ENCODE results near the gene TRPM2. TPM values are rescaled to one million over a fixed set of nuclear protein-coding genes. Genes with fewer than 3 reads are reported as not detected.

Gene TRPM2
- total and polyA plus RNA-seq, 2 donors (not counting 3 experiments of a cell fraction or from before 2014, with no cell fraction given) = not detected

- dilution Hi-C loops (cut with MboI; ENCODE audit: extremely low pct_ligation_motif_present, low sequenced_read_pairs) = no loop called here
- Histone ChIP-seq H3K4me1 (ENCODE audit: control insufficient read depth, extremely low read depth, insufficient read depth, low read length) (no peaks in the 10 kb centered on the region), H3K36me3 (ENCODE audit: control insufficient read depth in 2 of 2, extremely low read depth in 1 of 2, insufficient read depth in 2 of 2, low read length in 2 of 2) (no peaks in the 10 kb centered on the region), H3K9ac (replicated peaks; ENCODE audit: extremely low read depth, insufficient read depth, low read length) (no peak overlapping the region), H3K27me3 (ENCODE audit: control insufficient read depth in 2 of 2, insufficient read depth in 2 of 2, low read length in 2 of 2) (peaks cover 2 to 3% of the 10 kb centered on the region in 2 experiments), H2AFZ (ENCODE audit: low read depth, low read length) (no peak overlapping the region), H3K27ac (ENCODE audit: insufficient read depth, low read depth, low read length) (no peak overlapping the region), H3K79me2 (ENCODE audit: control insufficient read depth, insufficient read depth, low read length) (no peaks in the 10 kb centered on the region), H3K9me3 (replicated peaks; ENCODE audit: control insufficient read depth, insufficient read depth, low read length) (no peaks in the 10 kb centered on the region), H3K9me1 (replicated peaks; ENCODE audit: control insufficient read depth, extremely low read depth, insufficient read depth, low read length) (no peaks in the 10 kb centered on the region), H3K4me3 (replicated peaks in 1 of 3; ENCODE audit: insufficient read depth in 1 of 3, low read depth in 1 of 3, low read length in 3 of 3) (no peak overlapping the region), H3K4me2 (ENCODE audit: insufficient read depth, low read length) (no peak overlapping the region), H4K20me1 (replicated peaks; ENCODE audit: control insufficient read depth, extremely low read depth, insufficient read depth, low read length) (no peaks in the 10 kb centered on the region)
- no peak for TF ChIP-seq POLR2A (IDR thresholded peaks at IDR 0.05; ENCODE audit: low read depth, low read length)
- no peak for TF ChIP-seq POLR2AphosphoS5 (IDR thresholded peaks at IDR 0.05; ENCODE audit: insufficient read depth, low read depth, low read length)
- TF ChIP-seq JUN (IDR thresholded peaks at IDR 0.05; ENCODE audit: borderline replicate concordance, insufficient read depth, insufficient read length, low read depth) = no peak
- TF ChIP-seq MYC (IDR thresholded peaks at IDR 0.05; ENCODE audit: low read depth, low read length) = no peak
- TF ChIP-seq CTCF (IDR thresholded peaks at IDR 0.05; ENCODE audit: extremely low read depth in 1 of 2, insufficient read depth in 1 of 2, low read depth in 1 of 2, low read length in 2 of 2) = no peak
- TF ChIP-seq GATA2 (IDR thresholded peaks at IDR 0.05; ENCODE audit: insufficient read depth, insufficient read length, low read depth, low read length) = no peak
- TF ChIP-seq EZH2 (IDR thresholded peaks at IDR 0.05; ENCODE audit: borderline replicate concordance, low read depth, low read length, severe bottlenecking) = no peak
- no peak for TF ChIP-seq FOS (IDR thresholded peaks at IDR 0.05; ENCODE audit: borderline replicate concordance, insufficient read depth, low read length)
- no peak for TF ChIP-seq MAX (IDR thresholded peaks at IDR 0.05; ENCODE audit: insufficient read depth, insufficient read length)
- BruUV-seq (replicated peaks) = no TSS peak
- no peak for FAIRE-seq
- ChIA-PET POLR2A (no interaction called here), CTCF (no interaction called here)
- intact Hi-C loops (cut with micrococcal nuclease) = no loop called here
- no peak for DNase-seq (ENCODE audit: low read depth, low spot score)
These were observed 2.7 kb downstream of the TRPM2 start for GRCh38 chr21:44356160-44356559.

Data from endothelial cell of umbilical vein (primary cell).